Neutrophil (primary cell): ENCODE measurements around the gene NET1.

Source experiments
- H3K27ac ChIP-seq: fragments of 200-600 bp; sonication (generic); 2 replicates; pipeline ENCODE4 v1.5.1; 2016; ENCODE audit warnings: mild to moderate bottlenecking, moderate library complexity
- H3K27me3 ChIP-seq: fragments of 200-600 bp; sonication (generic); 2 replicates; pipeline ENCODE4 v1.6.0; 2016; ENCODE audit warnings: mild to moderate bottlenecking
- H3K36me3 ChIP-seq: fragments of 200-600 bp; sonication (generic); 2 replicates; pipeline ENCODE4 v1.5.1; 2017
- H3K4me1 ChIP-seq, 2 experiments: fragments of 200-600 bp in 1 of 2; sonication (generic) in 1 of 2; 1 replicate in 1 of 2; 2 replicates in 1 of 2; pipeline versions ENCODE4 v1.5.1 to v1.6.1; 2013 to 2016; ENCODE audit warnings: low read depth in 1 of 2, low read length in 1 of 2, mild to moderate bottlenecking in 1 of 2, moderate library complexity in 1 of 2; ENCODE audit not compliant: control insufficient read depth in 1 of 2, insufficient read depth in 1 of 2
- H3K4me3 ChIP-seq, 2 experiments: fragments of 200-600 bp in 1 of 2; sonication (generic) in 1 of 2; 1 replicate in 1 of 2; 2 replicates in 1 of 2; pipeline ENCODE4 v1.5.1; 2013 to 2016; ENCODE audit warnings: low read depth in 1 of 2, low read length in 1 of 2, mild to moderate bottlenecking in 1 of 2, moderate library complexity in 1 of 2
- H3K9me3 ChIP-seq: fragments of 200-600 bp; sonication (generic); 2 replicates; pipeline ENCODE4 v1.5.1; 2016
- CTCF ChIP-seq: fragments of 200-600 bp; sonication (generic); IDR thresholded peaks from 2 replicates; pipeline ENCODE4 v1.5.1; 2016; ENCODE audit warnings: antibody characterized with exemption

NET1 gene

GRCh38 chr10:5464546-5464945, 52.2 kb downstream of the NET1 start:
- Histone ChIP-seq H3K27ac (no peak overlapping the region), H3K4me1 (no peaks in the 10 kb centered on the region), H3K4me3 (no peak overlapping the region), H3K9me3 (no peaks in the 10 kb centered on the region), H3K27me3 (no peaks in the 10 kb centered on the region), H3K36me3 (peaks cover 8% of the 10 kb centered on the region)
- TF ChIP-seq CTCF, result no peak

- Histone ChIP-seq H3K4me1 (no peaks in the 10 kb centered on the region), H3K27me3 (no peaks in the 10 kb centered on the region), H3K9me3 (no peaks in the 10 kb centered on the region), H3K4me3 (no peak overlapping the region), H3K27ac (no peak overlapping the region), H3K36me3 (no peaks in the 10 kb centered on the region)
- TF ChIP-seq CTCF, result no peak
Observed at GRCh38 chr10:5465976-5466450, 53.7 kb downstream of the NET1 start.

GRCh38 chr10:5466451-5467206, 54.3 kb downstream of the NET1 start:
- no peak overlapping the region for H3K27ac ChIP-seq
- H3K9me3 ChIP-seq, result no peaks in the 10 kb centered on the region
- H3K4me3 ChIP-seq, result no peak overlapping the region
- no peak for TF ChIP-seq CTCF
- H3K4me1 ChIP-seq, result no peaks in the 10 kb centered on the region
- no peaks in the 10 kb centered on the region for H3K36me3 ChIP-seq
- no peaks in the 10 kb centered on the region for H3K27me3 ChIP-seq

- no peak for TF ChIP-seq CTCF
- H3K27ac ChIP-seq, result no peak overlapping the region
- H3K4me1 ChIP-seq, result no peaks in the 10 kb centered on the region
Observed at GRCh38 chr10:5467207-5467535, 54.8 kb downstream of the NET1 start.

GRCh38 chr10:5467634-5468255, 55.4 kb downstream of the NET1 start:
- Histone ChIP-seq H3K27me3 (no peaks in the 10 kb centered on the region), H3K36me3 (no peaks in the 10 kb centered on the region), H3K4me3 (no peak overlapping the region), H3K27ac (no peak overlapping the region), H3K4me1 (no peaks in the 10 kb centered on the region), H3K9me3 (no peaks in the 10 kb centered on the region)
- no peak for TF ChIP-seq CTCF

More at GRCh38 chr10:5467207-5467535, 54.8 kb downstream of the NET1 start:
- no peak overlapping the region for H3K4me3 ChIP-seq
- no peaks in the 10 kb centered on the region for H3K27me3 ChIP-seq
- H3K9me3 ChIP-seq, result no peaks in the 10 kb centered on the region
- no peaks in the 10 kb centered on the region for H3K36me3 ChIP-seq
